Measurements from ENCODE around the gene BAAT.
A peak's percentile ranks its signal among the peaks of the same experiment; 100 is the strongest.

The BAAT gene

GRCh38 chr9:101400120-101400519 is 15.3 kb upstream of the BAAT start (continued):
- TF ChIP-seq ISL1 (CRISPR knock-in tag; IDR thresholded peaks at IDR 0.05) (no peak), TCF4 (CRISPR knock-in tag; IDR thresholded peaks at IDR 0.05; ENCODE audit: borderline replicate concordance) (no peak), CSDC2 (CRISPR knock-in tag; IDR thresholded peaks at IDR 0.05) (no peak), ESRRG (CRISPR knock-in tag; IDR thresholded peaks at IDR 0.05) (no peak), RARB (CRISPR knock-in tag; IDR thresholded peaks at IDR 0.05) (no peak)

- no peak for TF ChIP-seq OSR1 (CRISPR knock-in tag; IDR thresholded peaks at IDR 0.05)
- no peak for TF ChIP-seq ARNTL (CRISPR knock-in tag; IDR thresholded peaks at IDR 0.05; ENCODE audit: borderline replicate concordance, low read depth)
- no peak for TF ChIP-seq RARB (CRISPR knock-in tag; IDR thresholded peaks at IDR 0.05)
- TF ChIP-seq TSHZ2 (CRISPR knock-in tag; IDR thresholded peaks at IDR 0.05), result no peak
- TF ChIP-seq PATZ1 (CRISPR knock-in tag; IDR thresholded peaks at IDR 0.05; ENCODE audit: borderline replicate concordance), result no peak
- TF ChIP-seq TOX (CRISPR knock-in tag; IDR thresholded peaks at IDR 0.05; ENCODE audit: borderline replicate concordance), result no peak
- TF ChIP-seq ZNF70 (CRISPR knock-in tag; IDR thresholded peaks at IDR 0.05), result no peak
- no peak for TF ChIP-seq ISL1 (CRISPR knock-in tag; IDR thresholded peaks at IDR 0.05)
- no peak for TF ChIP-seq TCF4 (CRISPR knock-in tag; IDR thresholded peaks at IDR 0.05; ENCODE audit: borderline replicate concordance)
- TF ChIP-seq CSRNP3 (CRISPR knock-in tag; IDR thresholded peaks at IDR 0.05), result no peak
- no peak for TF ChIP-seq GLIS3 (CRISPR knock-in tag; IDR thresholded peaks at IDR 0.05)
- TF ChIP-seq ZFP3 (CRISPR knock-in tag; IDR thresholded peaks at IDR 0.05), result no peak
- TF ChIP-seq ESRRG (CRISPR knock-in tag; IDR thresholded peaks at IDR 0.05), result no peak
- no peak for TF ChIP-seq CREB5 (CRISPR knock-in tag; IDR thresholded peaks at IDR 0.05; ENCODE audit: low read depth)
- no peak for TF ChIP-seq ZC3H10 (CRISPR knock-in tag; IDR thresholded peaks at IDR 0.05)
- no peak for TF ChIP-seq ZNF8 (CRISPR knock-in tag; IDR thresholded peaks at IDR 0.05)
- no peak for TF ChIP-seq POU6F1 (CRISPR knock-in tag; IDR thresholded peaks at IDR 0.05; ENCODE audit: borderline replicate concordance, low read depth)
Measured at GRCh38 chr9:101399643-101399970, 14.8 kb upstream of the BAAT start.

GRCh38 chr9:101398930-101399642 is 14.3 kb upstream of the BAAT start:
- peak; percentile 46 for ATAC-seq
- no peak for TF ChIP-seq ISL1 (CRISPR knock-in tag; IDR thresholded peaks at IDR 0.05)
- no peak for TF ChIP-seq ARNTL (CRISPR knock-in tag; IDR thresholded peaks at IDR 0.05; ENCODE audit: borderline replicate concordance, low read depth)
- no peak for TF ChIP-seq SNAI2 (CRISPR knock-in tag; IDR thresholded peaks at IDR 0.05)
- TF ChIP-seq ZNF565 (CRISPR knock-in tag; conservative IDR thresholded peaks at IDR 0.05; ENCODE audit: low read depth), result no peak
- no peak for TF ChIP-seq CSDC2 (CRISPR knock-in tag; IDR thresholded peaks at IDR 0.05)
- no peak for TF ChIP-seq ZNF8 (CRISPR knock-in tag; IDR thresholded peaks at IDR 0.05)
- no peak for TF ChIP-seq TSHZ2 (CRISPR knock-in tag; IDR thresholded peaks at IDR 0.05)
- TF ChIP-seq RARB (CRISPR knock-in tag; IDR thresholded peaks at IDR 0.05), result no peak
- no peak for TF ChIP-seq ESRRG (CRISPR knock-in tag; IDR thresholded peaks at IDR 0.05)
- no peak for TF ChIP-seq TCF4 (CRISPR knock-in tag; IDR thresholded peaks at IDR 0.05; ENCODE audit: borderline replicate concordance)
- TF ChIP-seq CREB5 (CRISPR knock-in tag; IDR thresholded peaks at IDR 0.05; ENCODE audit: low read depth), result no peak
- TF ChIP-seq GLIS3 (CRISPR knock-in tag; IDR thresholded peaks at IDR 0.05), result no peak
- no peak for TF ChIP-seq PPARA (CRISPR knock-in tag; IDR thresholded peaks at IDR 0.05; ENCODE audit: borderline replicate concordance)
- TF ChIP-seq CSRNP3 (CRISPR knock-in tag; IDR thresholded peaks at IDR 0.05), result no peak

More at GRCh38 chr9:101399643-101399970, 14.8 kb upstream of the BAAT start:
- no peak for ATAC-seq
